ENCODE measurements around the gene AK8. TPM values are rescaled to one million over a fixed set of nuclear protein-coding genes. Genes with fewer than 3 reads are reported as not detected.

AK8 gene
- polyA plus RNA-seq, 3 donors: 0.08 TPM; not detected in 2

GRCh38 chr9:132749306-132749705, 128.8 kb downstream of the AK8 start:
- H3K4me1 Mint-ChIP-seq: peaks cover 5% of the 10 kb centered on the region
- no peaks in the 10 kb centered on the region for H3K36me3 Mint-ChIP-seq
- TF ChIP-seq CTCF (IDR thresholded peaks at IDR 0.05): no peak
- H3K4me2 ChIP-seq (replicated peaks; ENCODE audit: extremely low read depth, low read length, poor library complexity, severe bottlenecking): no peak overlapping the region
- peaks cover 19 to 25% of the 10 kb centered on the region in 2 donors for H3K27me3 ChIP-seq (ENCODE audit: control insufficient read depth in 2 of 2, insufficient read depth in 2 of 2, low read length in 2 of 2)
- no peak overlapping the region for H3K4me3 ChIP-seq (replicated peaks in 1 of 3; ENCODE audit: low read depth in 2 of 3, low read length in 3 of 3)
- H2AFZ ChIP-seq (ENCODE audit: insufficient read depth, low read depth, low read length, poor library complexity, severe bottlenecking): no peak overlapping the region
- peaks cover 0 to 3% of the 10 kb centered on the region in 2 donors for H3K9me3 ChIP-seq (replicated peaks in 1 of 2; ENCODE audit: control insufficient read depth in 1 of 2, insufficient read depth in 1 of 2, low read length in 2 of 2)
- intact Hi-C loops (cut with micrococcal nuclease): no loop called here
- H4K20me1 ChIP-seq (ENCODE audit: insufficient read depth, low read length): no peaks in the 10 kb centered on the region
- no peak overlapping the region for H3K27ac ChIP-seq (ENCODE audit: low read depth in 1 of 2, low read length in 2 of 2)
- H3K4me1 ChIP-seq (ENCODE audit: control insufficient read depth in 1 of 2, insufficient read depth in 2 of 2, low read length in 2 of 2): no peaks in the 10 kb centered on the region
- H3K4me3 Mint-ChIP-seq: no peak overlapping the region
- DNase-seq: no peak
- H3K36me3 ChIP-seq (replicated peaks in 1 of 2; ENCODE audit: control insufficient read depth in 1 of 2, insufficient read depth in 2 of 2, low read length in 2 of 2): no peaks in the 10 kb centered on the region
- H3K9ac ChIP-seq (ENCODE audit: insufficient read depth, low read length, poor library complexity, severe bottlenecking): no peak overlapping the region
- H3K27ac Mint-ChIP-seq: no peak overlapping the region
- H3K27me3 Mint-ChIP-seq (ENCODE audit: low read depth in 3 of 3): peaks cover 28 to 33% (median 32%) of the 10 kb centered on the region in 3 donors
- H3K9me3 Mint-ChIP-seq: peaks cover 0 to 2% (median 0%) of the 10 kb centered on the region in 7 donors
- H3K79me2 ChIP-seq (ENCODE audit: insufficient read depth, low read length): no peaks in the 10 kb centered on the region
- WGBS (ENCODE audit: insufficient coverage): 86% methylated on average over 13 of the region's 13 CpGs

- Mint-ChIP-seq H3K4me1 (peaks cover 5% of the 10 kb centered on the region), H3K36me3 (no peaks in the 10 kb centered on the region), H3K27ac (no peak overlapping the region), H3K4me3 (no peak overlapping the region), H3K9me3 (peaks cover 0 to 2% (median 0%) of the 10 kb centered on the region in 7 donors), H3K27me3 (ENCODE audit: low read depth in 3 of 3) (peaks cover 36 to 40% (median 38%) of the 10 kb centered on the region in 3 donors)
- no peak overlapping the region for H3K27ac ChIP-seq (ENCODE audit: low read depth in 1 of 2, low read length in 2 of 2)
- no peaks in the 10 kb centered on the region for H3K79me2 ChIP-seq (ENCODE audit: insufficient read depth, low read length)
- no peaks in the 10 kb centered on the region for H4K20me1 ChIP-seq (ENCODE audit: insufficient read depth, low read length)
- no peak overlapping the region for H2AFZ ChIP-seq (ENCODE audit: insufficient read depth, low read depth, low read length, poor library complexity, severe bottlenecking)
- no peak for TF ChIP-seq CTCF (IDR thresholded peaks at IDR 0.05)
- H3K9me3 ChIP-seq (replicated peaks in 1 of 2; ENCODE audit: control insufficient read depth in 1 of 2, insufficient read depth in 1 of 2, low read length in 2 of 2): peaks cover 0 to 3% of the 10 kb centered on the region in 2 donors
- no peak overlapping the region for H3K4me3 ChIP-seq (replicated peaks in 1 of 3; ENCODE audit: low read depth in 2 of 3, low read length in 3 of 3)
- H3K4me1 ChIP-seq (ENCODE audit: control insufficient read depth in 1 of 2, insufficient read depth in 2 of 2, low read length in 2 of 2): no peaks in the 10 kb centered on the region
- no peaks in the 10 kb centered on the region for H3K36me3 ChIP-seq (replicated peaks in 1 of 2; ENCODE audit: control insufficient read depth in 1 of 2, insufficient read depth in 2 of 2, low read length in 2 of 2)
- H3K9ac ChIP-seq (ENCODE audit: insufficient read depth, low read length, poor library complexity, severe bottlenecking): no peak overlapping the region
- H3K27me3 ChIP-seq (ENCODE audit: control insufficient read depth in 2 of 2, insufficient read depth in 2 of 2, low read length in 2 of 2): peaks cover 28 to 34% of the 10 kb centered on the region in 2 donors
- no peak for DNase-seq
- H3K4me2 ChIP-seq (replicated peaks; ENCODE audit: extremely low read depth, low read length, poor library complexity, severe bottlenecking): no peak overlapping the region
- intact Hi-C loops (cut with micrococcal nuclease): no loop called here
- 67% methylated on average over 3 of the region's 5 CpGs for WGBS (ENCODE audit: insufficient coverage)
Observed at GRCh38 chr9:132748450-132748849, 129.6 kb downstream of the AK8 start.
